Stimulated activated CD4-positive, alpha-beta T cell treated with anti-CD3 and anti-CD28 coated beads, TNF-alpha, amount 100 ng/mL, for 48 hours (primary cell): ENCODE measurements around the gene TLR9.

ENCODE experiments used
- DNase-seq, 3 donors: peaks; one replicate each; pipeline ENCODE4 v3.0.0-alpha.2; 2020; ENCODE audit warnings: low read depth in 3 of 3

TLR9 gene

DNA sequence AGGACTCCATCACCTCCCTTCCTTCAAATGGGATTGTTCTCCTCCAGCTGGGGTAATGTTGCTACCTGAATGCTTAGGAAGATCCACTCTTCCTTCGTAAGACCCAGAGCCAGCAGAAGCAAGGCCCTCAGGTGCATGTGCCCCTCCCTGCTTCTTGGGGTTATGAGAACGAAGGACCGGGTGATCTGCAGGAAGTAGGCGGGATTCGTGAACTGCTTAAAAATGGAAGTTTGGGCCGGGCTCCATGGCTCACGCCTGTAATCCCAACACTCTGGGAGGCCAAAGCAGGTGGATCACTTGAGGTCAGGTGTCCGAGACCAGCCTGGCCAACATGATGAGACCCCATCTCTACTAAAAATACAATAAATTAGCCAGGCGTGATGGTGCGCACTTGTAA, 8.0 kb downstream of the TLR9 start:
- no peak for DNase-seq

DNA sequence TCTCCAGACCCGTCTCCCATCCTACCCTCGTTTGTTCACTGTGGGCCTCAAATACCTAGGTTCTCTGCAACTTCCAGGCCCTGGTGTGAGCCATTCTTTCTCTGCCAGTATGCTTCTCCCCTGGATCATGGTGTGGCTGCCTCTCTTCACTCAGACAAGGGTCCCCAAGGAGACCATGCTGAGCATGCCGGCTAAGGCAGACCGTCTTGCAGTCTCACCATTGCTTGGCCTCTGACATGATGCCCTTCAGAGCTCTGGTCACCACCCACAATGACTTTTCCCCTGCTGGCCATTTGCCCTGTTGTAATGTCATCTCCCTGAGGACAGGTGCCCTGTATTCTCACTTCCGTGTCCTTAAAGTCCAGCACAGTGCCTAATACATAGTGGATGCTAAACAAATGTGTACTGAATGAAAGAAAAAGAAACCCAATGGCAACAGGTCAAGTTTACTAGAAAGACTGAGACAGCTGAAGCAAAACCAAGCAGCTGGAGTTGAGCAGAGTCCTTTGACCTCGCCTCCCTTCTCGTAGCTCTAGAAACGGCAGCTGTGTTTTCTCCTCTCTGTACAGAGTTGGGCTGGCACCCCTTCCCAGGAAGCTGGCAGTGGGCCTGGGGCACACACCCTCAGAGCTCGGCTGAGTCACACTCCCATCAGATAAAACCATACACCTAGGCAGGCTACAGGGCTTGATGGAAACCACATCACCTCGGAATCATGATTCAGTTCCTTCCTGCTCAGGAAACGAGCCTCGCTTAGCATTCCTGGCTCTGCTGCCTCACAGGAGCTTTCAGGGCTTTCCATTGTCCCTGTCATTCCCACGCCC, 8.6 kb downstream of the TLR9 start:
- no peak for DNase-seq

DNA sequence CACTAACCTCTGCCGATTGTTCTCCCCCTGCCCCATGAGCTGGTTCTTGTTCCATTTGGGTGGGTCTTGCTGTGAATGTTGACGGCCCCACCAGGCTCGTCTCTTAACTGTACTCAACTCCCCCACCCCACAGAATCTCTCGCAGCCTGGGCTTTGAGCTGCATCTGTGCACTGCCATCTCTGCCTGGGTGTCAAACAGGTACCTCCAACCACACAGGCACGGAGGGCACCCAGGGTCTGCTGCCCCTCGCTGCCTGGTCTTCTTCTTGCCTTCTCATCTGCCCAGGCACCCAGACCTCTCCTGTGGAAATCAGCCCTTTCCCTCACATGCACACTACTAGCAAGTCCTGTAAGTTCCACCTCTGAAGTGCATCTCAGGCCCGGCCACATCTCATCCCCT, 10.1 kb downstream of the TLR9 start:
- DNase-seq, result no peak

DNA sequence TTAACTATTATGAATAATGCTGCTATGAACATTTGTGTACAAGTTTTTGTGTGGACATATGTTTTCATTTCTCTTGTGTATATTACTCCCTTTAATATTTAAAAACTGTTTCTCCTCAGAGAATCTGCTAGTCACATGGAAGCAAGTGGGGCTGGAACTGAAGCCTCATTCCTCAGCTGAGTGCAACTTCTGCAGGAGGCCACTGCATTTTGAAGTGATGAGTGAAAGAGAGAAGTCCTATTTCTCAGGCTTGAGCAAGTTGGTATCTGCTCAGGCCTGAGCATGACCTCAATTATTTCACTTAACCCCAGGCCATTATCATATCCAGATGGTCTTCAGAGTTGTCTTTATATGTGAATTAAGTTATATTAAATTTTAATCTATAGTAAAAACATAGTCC, 11.5 kb downstream of the TLR9 start:
- DNase-seq, result no peak

- no peak for DNase-seq
Measured at GRCh38 chr3:52213005-52213404, 12.4 kb downstream of the TLR9 start.

DNA sequence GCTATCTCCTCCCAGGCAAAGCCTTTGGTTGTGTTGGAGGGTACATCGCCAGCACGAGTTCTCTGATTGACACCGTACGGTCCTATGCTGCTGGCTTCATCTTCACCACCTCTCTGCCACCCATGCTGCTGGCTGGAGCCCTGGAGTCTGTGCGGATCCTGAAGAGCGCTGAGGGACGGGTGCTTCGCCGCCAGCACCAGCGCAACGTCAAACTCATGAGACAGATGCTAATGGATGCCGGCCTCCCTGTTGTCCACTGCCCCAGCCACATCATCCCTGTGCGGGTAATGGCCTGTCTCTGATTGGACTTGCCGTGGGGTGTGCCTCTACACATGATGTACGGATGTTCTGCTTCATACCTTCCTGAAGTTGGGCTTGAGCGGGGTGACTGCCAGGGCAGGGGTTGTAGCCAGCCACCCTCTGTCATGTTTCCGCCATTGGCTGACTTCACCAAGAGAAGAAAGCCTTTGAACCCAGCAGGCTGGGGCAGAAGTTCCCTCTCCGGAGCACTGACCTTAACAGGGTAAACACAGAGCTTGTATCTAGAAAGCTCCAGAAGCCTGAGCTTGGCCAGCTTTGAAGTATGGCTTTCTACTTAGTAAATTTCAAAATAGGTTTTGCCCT, 14.1 kb downstream of the TLR9 start:
- no peak for DNase-seq

- DNase-seq, result no peak
Measured at GRCh38 chr3:52210550-52211046, 14.8 kb downstream of the TLR9 start.

GRCh38 chr3:52210037-52210436, 15.4 kb downstream of the TLR9 start:
- no peak for DNase-seq

DNA sequence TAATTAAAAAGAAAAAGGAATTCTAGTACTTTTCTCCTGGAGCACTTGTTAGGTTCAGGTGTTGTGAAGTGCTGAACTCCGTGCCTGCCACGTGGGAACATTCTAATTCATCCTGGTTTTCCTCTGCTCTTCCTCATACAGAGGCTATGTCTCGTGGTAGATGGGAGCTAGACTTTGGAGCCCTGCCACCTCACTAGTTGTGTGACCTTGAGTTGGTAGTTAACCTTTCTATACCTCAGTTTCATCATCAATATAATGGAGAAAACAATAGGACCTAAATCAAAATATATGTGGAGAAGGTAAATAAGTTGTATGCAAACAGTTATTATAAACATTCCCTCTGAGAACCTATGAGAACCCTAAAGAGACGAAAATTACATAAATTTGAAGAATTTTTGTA, 16.9 kb downstream of the TLR9 start:
- DNase-seq, result no peak

DNA sequence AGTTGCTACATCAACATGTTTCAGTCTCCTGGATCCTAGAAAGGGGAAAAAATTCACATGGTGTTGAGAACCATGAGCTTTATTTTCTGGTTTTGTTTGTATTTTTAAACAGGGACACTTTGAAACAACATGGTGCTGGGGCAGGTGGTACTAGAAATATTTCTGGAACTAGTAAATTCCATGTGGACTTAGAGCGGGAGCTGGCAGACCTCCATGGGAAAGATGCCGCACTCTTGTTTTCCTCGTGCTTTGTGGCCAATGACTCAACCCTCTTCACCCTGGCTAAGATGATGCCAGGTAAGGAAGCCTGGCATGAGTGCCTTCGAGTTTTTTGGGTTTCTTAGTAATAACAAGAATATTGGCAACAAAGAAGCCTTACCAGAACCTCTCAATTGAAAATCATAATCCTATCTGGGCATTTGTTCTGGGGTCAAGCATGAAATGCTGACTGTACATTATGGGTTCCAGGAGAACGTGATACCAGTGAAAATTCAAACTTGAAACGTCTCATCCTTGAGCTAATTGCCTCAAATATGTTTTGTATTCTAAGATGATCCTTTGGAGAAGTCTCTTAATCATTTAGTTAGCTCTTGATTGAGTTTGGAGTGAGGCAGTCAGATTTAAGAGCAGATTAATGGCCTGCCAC, 19.6 kb downstream of the TLR9 start:
- DNase-seq, result no peak

DNA sequence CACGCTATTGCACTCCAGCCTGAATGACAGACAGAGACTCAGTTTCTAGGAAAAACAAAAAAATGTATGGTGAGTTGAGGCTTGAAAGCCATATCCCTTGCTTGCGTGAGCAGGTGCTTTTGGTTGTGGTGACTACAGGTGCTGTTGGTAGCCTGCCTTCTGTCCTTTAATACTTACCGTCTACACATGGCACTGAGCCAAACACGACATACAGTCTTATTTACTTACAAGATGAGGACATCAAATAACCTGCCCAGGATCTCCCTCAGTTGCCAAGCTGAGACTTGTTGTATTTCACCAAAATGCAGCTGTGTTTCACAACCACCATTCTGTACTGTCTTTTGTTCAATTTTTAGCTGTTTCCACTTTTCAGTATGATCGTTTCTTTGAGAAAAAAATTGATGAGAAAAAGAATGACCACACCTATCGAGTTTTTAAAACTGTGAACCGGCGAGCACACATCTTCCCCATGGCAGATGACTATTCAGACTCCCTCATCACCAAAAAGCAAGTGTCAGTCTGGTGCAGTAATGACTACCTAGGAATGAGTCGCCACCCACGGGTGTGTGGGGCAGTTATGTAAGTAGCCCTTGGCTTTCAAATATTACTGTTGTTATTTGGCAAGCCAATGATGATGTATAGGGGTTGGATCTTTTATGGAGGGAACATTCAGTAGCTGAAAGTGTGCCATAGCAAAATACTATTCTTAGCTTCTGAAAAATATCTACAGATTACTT, 20.9 kb downstream of the TLR9 start:
- DNase-seq, result no peak

- no peak for DNase-seq
Measured at GRCh38 chr3:52203701-52204100, 21.7 kb downstream of the TLR9 start.

DNA sequence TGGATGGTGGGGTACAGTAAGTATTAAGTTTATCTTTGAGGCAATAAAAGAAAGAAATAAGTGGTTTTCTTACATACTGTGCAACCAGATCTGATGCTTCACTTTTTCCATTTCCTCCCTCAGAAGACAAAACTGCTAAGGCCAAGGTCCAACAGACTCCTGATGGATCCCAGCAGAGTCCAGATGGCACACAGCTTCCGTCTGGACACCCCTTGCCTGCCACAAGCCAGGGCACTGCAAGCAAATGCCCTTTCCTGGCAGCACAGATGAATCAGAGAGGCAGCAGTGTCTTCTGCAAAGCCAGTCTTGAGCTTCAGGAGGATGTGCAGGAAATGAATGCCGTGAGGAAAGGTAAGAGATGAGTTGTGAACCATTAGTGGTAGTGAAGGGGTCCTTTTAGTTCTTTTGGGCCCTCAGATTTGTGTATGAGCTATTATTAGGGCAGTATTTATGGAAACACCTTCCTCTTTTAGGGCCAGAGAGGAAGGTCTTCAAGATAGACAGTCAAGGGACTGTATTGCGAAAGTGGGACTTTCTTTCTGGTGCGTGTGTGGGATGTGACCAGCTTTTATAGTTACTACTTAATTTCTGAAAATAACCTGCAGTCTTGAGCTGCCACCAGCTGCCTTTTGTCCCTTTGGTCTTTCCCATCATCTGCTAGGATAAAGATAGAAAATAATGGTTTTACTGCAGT, 22.9 kb downstream of the TLR9 start:
- DNase-seq, result no peak

GRCh38 chr3:52200981-52201679, 24.3 kb downstream of the TLR9 start:
- DNase-seq, result no peak

GRCh38 chr3:52198643-52199608, 26.5 kb downstream of the TLR9 start:
- no peak for DNase-seq

- DNase-seq, result peak; percentile 84 to 94 (median 86)
Measured at GRCh38 chr3:52197842-52198625, 27.4 kb downstream of the TLR9 start, which contains the start of gene ALAS1. TSS of gene ALAS1 (plus strand) at chr3:52198160. CDS start at chr3:52199242, 1,082 bp downstream.

- no peak for DNase-seq
Measured at GRCh38 chr3:52197499-52197841, 28.0 kb downstream of the TLR9 start.

DNA sequence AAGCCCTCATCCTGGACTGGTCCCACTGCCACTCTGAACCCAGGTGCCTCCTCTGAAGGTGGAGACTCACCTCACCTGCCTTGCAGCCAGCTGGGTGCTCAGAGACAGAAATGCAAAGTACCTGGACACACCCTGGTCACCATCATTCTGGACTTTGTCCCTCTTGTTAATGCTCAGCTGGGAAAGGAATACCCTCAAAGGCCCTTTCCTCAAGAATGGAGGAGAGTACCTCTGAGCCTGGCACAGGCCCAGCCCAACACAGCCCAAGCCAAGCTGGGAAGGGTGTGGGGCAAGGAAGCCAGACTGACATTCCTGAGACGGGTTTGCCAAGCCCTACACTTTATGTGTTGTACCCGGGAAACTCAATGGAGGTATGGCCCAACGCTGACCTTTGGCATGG, 28.5 kb downstream of the TLR9 start:
- DNase-seq, result no peak

GRCh38 chr3:52195823-52196331, 29.6 kb downstream of the TLR9 start:
- DNase-seq, result no peak
